ENCODE data around the gene DNAJA3.

DNAJA3 gene

GRCh38 chr16:4474192-4474961 lies 48.7 kb downstream of the DNAJA3 start, which contains the start of gene NMRAL1:
NMRAL1 (minus strand) TSS chr16:4474625; CDS start chr16:4474132, 493 bp downstream.
- peak; percentile 54 to 75 for DNase-seq (ENCODE audit: low read depth in 2 of 2)

DNA sequence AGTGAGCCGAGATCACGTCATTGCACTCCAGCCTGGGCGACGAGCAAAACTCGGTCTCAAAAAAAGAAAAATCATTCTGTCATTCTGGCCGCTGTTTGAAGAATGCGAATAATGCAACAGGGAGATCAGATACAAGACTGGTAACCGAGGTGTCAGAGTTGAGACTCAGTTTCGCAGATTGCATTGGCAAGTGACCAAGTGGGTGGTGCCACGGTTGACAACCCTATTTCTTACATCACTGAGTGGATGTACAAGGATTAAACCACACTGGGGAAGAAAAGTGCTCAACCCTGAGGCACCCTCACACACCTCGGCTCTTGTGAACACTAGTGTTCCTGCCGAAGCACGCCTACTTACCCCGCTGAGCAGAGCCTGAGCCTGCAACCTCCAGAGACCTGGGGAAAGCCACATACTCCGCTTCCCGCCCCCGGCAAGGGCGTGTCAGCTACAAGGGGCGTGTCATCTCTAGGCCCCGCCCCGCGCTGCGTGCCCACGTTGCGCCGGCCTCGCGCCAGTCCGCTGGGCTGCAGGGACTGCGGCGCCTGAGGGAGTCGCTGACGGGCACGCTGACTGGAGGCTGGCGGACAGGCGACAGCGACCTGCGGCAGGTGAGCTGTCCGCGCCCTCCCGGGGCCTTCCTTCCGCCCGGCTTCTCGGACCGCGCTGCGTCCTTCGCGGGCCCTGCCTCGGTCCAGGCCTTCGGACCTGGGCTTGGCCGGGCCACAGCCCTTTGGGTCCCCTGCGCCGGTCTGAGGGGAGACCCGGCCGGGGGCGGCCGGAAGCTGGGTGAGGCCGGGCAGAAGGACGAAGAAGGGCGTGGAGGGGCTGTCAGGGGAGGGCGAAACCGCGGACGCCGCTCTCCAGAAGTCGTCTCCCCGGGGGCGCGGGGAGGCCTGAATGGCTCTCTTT lies 50.5 kb downstream of the DNAJA3 start, which contains the start of gene HMOX2:
HMOX2 (plus strand) TSS at position 519 of the 909 bp plus-strand sequence. CDS start 29,127 bp downstream, outside the sequence.
- DNase-seq (ENCODE audit: low read depth in 2 of 2): peak; percentile 90 to 93

- no peak for DNase-seq (ENCODE audit: low read depth in 2 of 2)
Observed at GRCh38 chr16:4477966-4478365, 52.3 kb downstream of the DNAJA3 start.

GRCh38 chr16:4481526-4481925 lies 55.9 kb downstream of the DNAJA3 start:
- no peak for DNase-seq (ENCODE audit: low read depth in 2 of 2)

DNA sequence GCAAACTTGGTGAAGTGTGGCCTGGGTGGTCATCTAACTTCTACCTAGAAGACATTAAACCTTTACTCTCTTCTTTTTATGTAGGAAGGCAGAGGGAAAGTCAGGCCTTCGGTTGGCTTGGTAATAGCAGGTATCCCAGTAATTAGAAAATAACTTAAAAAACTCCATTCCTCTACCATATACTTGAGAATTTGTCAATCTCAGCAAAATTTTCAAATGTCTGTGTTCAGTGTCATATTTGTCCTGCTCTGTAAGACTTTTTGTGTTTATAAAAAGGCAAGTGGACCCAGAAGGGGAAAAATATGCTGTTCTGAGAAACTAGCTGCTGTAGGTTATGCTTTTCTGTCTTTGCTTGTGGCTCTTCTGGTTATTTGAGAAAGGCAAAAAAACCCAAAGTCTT lies 56.3 kb downstream of the DNAJA3 start:
- DNase-seq (ENCODE audit: low read depth in 2 of 2): no peak

- no peak for DNase-seq (ENCODE audit: low read depth in 2 of 2)
Observed at GRCh38 chr16:4486126-4486893, 60.6 kb downstream of the DNAJA3 start.

- DNase-seq (ENCODE audit: low read depth in 2 of 2): no peak
Observed at GRCh38 chr16:4487955-4488498, 62.4 kb downstream of the DNAJA3 start.

- DNase-seq (ENCODE audit: low read depth in 2 of 2): no peak
Observed at GRCh38 chr16:4488499-4488967, 62.9 kb downstream of the DNAJA3 start.

DNA sequence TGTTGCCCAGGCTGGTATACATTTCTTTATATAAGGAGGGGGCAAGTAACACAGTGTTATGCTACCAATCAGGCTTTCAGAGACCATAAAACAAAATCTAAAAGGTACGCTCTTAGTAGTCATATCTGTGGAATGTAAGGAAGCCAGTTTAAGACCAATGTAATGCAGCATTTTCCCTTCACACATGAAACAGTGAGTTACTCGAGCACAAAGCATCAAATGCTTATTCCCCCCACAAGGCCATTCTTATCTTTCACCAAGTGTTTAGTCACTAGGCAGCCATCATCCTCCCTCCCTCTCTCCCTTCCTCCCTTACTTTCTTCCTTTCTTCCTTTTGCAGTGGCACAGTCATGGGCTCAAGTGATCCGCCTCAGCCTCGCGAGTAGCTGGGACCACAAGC lies 63.4 kb downstream of the DNAJA3 start:
- no peak for DNase-seq (ENCODE audit: low read depth in 2 of 2)

GRCh38 chr16:4491898-4492297 lies 66.2 kb downstream of the DNAJA3 start:
- no peak for DNase-seq (ENCODE audit: low read depth in 2 of 2)

DNA sequence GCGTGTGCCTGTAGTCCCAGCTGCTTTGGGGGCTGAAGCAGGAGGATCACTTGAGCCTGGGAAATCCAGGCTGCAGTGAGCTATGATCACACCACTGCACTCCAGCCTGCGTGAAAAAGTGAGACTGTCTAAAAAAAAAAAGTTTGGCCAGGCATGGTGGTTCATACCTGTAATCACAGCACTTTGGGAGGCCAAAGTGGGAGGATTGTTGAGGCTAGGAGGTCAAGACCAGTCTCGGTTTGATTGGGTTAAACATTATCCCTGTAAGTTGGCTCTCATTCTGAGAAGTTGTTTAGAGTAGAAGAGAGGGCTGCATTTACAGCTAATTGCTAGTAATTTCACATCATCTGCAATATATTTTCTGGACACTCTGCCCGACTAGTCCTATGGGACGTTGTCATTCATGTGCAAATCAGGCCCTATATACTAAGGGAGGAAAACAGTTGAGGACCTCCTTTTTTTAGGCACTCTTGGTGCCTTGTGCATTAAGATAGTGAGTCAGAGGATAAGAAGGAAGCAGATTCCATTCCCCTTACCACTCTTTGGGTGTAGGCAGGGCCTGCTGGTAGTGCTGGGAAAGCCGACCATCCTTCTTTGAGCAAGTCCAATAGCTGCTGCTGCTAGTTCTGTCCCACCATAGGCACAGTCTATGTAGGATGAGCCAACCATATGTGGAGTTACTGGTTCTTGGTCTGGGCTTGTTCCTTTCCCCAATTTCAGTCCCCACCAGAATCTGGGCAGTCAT lies 69.2 kb downstream of the DNAJA3 start:
- DNase-seq (ENCODE audit: low read depth in 2 of 2): no peak

DNA sequence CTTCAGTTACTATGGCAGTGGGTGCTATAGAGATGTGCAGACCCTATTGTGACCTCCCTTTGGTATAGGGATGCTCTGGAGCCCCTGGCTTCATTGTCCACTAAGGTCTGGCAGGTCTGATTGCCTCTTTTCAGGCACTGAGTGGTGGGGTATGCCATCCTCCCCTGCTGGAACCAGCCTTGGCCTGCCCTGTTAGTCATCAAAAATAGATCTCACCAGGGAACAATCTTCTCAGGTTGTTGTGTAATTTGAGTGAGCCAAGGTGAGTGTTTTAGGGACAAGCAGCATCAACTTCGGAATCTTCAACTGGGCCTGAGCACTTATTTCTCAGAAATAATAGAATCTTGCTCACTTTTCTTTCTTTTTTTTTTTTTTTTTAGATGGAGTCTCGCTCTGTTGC lies 70.1 kb downstream of the DNAJA3 start:
- no peak for DNase-seq (ENCODE audit: low read depth in 2 of 2)

GRCh38 chr16:4496305-4496704 lies 70.6 kb downstream of the DNAJA3 start:
- no peak for DNase-seq (ENCODE audit: low read depth in 2 of 2)

- no peak for DNase-seq (ENCODE audit: low read depth in 2 of 2)
Observed at GRCh38 chr16:4498546-4499195, 73.0 kb downstream of the DNAJA3 start.

DNA sequence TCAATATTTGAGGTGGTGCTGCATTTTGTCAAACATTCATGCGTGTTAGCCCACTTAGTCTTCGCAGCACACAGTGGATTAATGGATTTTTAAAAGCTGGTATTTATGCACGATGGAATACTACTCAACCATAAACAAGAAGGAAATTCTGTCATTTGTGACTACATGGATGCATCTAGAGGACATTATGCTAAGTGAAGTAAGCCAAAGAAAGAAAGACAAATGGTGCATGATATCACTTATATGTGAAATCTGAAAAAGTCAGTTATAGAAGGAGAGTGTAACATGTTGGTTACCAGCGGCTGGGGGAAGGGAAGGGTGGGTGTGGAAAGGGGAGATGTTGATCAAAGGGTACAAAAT lies 73.5 kb downstream of the DNAJA3 start:
- no peak for DNase-seq (ENCODE audit: low read depth in 2 of 2)

DNA sequence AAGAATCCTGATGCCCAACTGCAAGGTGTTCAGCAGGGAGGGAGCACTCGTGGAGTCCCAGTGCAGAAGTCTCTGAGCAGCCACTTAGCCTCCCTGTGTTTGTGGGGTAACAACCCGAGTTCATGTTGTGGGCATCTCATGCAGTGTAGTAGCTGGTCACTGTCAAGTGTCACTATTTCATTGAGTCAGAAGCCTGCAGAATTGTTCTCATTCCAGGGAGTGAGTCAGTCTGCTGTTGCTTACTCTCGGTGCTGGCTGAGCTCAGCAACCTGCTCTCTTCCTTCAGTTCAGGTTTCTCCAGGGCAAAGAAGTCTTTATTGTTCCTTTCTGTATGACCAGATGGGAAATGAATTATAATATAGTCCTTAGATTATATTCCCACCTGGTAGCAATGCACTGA lies 74.6 kb downstream of the DNAJA3 start:
- no peak for DNase-seq (ENCODE audit: low read depth in 2 of 2)

DNA sequence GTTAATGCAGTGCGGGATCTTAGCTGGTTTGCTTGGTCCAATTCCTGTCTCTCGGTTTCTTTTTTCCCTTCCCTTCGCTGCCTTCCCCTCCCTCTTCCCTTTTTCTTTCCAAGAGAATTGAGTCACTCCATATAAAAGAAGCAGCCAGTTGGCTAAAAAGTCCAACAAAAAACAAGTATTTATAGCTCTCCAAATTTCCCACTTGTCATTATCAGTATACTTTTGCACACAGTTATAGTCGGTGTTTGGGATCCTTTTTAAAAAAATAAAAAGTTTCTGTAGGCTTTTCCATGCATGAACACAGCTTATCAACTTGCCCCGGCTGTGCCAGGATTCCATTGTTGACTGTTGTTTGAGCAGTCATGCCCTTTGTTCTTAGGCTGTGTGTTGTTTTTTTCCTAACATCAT lies 75.4 kb downstream of the DNAJA3 start:
- DNase-seq (ENCODE audit: low read depth in 2 of 2): no peak

GRCh38 chr16:4505356-4506147 lies 79.9 kb downstream of the DNAJA3 start:
- peak; percentile 29 to 58 for DNase-seq (ENCODE audit: low read depth in 2 of 2)
